ENCODE data around the gene PDGFRB. TPM values are rescaled to one million over a fixed set of nuclear protein-coding genes. Genes with fewer than 3 reads are reported as not detected.

The PDGFRB gene
- total and polyA plus RNA-seq, 2 experiments from 2014 or later = 4.2 to 5.3 TPM

GRCh38 chr5:150135557-150136304 lies 19.9 kb downstream of the PDGFRB start:
- H3K4me1 ChIP-seq (ENCODE audit: low read depth) = peaks cover 27% of the 10 kb centered on the region
- H3K9me3 ChIP-seq (ENCODE audit: low read depth) = no peaks in the 10 kb centered on the region
- no peak for DNase-seq (ENCODE audit: low read depth in 1 of 2, low spot score in 1 of 2)
- no peak overlapping the region for H3K4me3 ChIP-seq
- no peaks in the 10 kb centered on the region for H3K36me3 ChIP-seq
- TF ChIP-seq CTCF (IDR thresholded peaks at IDR 0.05; ENCODE audit: low read depth, low read length) = no peak
- H3K27ac ChIP-seq = no peak overlapping the region
- H3K27me3 ChIP-seq = no peaks in the 10 kb centered on the region

- no peak for TF ChIP-seq CTCF (IDR thresholded peaks at IDR 0.05; ENCODE audit: low read depth, low read length)
- H3K36me3 ChIP-seq = no peaks in the 10 kb centered on the region
- no peak for DNase-seq (ENCODE audit: low read depth in 1 of 2, low spot score in 1 of 2)
These were observed 21.5 kb downstream of the PDGFRB start for GRCh38 chr5:150134198-150134588.

GRCh38 chr5:150133581-150134197 lies 22.0 kb downstream of the PDGFRB start:
- Histone ChIP-seq H3K4me3 (no peak overlapping the region), H3K9me3 (ENCODE audit: low read depth) (no peaks in the 10 kb centered on the region), H3K27ac (no peak overlapping the region), H3K36me3 (no peaks in the 10 kb centered on the region), H3K27me3 (no peaks in the 10 kb centered on the region), H3K4me1 (ENCODE audit: low read depth) (peaks cover 19% of the 10 kb centered on the region)
- TF ChIP-seq CTCF (IDR thresholded peaks at IDR 0.05; ENCODE audit: low read depth, low read length) = no peak
- no peak for DNase-seq (ENCODE audit: low read depth in 1 of 2, low spot score in 1 of 2)

More at GRCh38 chr5:150134198-150134588, 21.5 kb downstream of the PDGFRB start:
- Histone ChIP-seq H3K9me3 (ENCODE audit: low read depth) (no peaks in the 10 kb centered on the region), H3K4me3 (no peak overlapping the region), H3K4me1 (ENCODE audit: low read depth) (peaks cover 24% of the 10 kb centered on the region), H3K27me3 (no peaks in the 10 kb centered on the region), H3K27ac (no peak overlapping the region)

- Histone ChIP-seq H3K4me1 (ENCODE audit: low read depth) (peaks cover 9% of the 10 kb centered on the region), H3K36me3 (no peaks in the 10 kb centered on the region), H3K27ac (no peak overlapping the region), H3K27me3 (no peaks in the 10 kb centered on the region), H3K4me3 (no peak overlapping the region), H3K9me3 (ENCODE audit: low read depth) (no peaks in the 10 kb centered on the region)
- DNase-seq (ENCODE audit: low read depth in 1 of 2, low spot score in 1 of 2) = no peak
- TF ChIP-seq CTCF (IDR thresholded peaks at IDR 0.05; ENCODE audit: low read depth, low read length) = no peak
These were observed 22.9 kb downstream of the PDGFRB start for GRCh38 chr5:150132740-150133139.

GRCh38 chr5:150131978-150132694 lies 23.5 kb downstream of the PDGFRB start:
- H3K4me1 ChIP-seq (ENCODE audit: low read depth) = peaks cover 3% of the 10 kb centered on the region
- no peaks in the 10 kb centered on the region for H3K9me3 ChIP-seq (ENCODE audit: low read depth)
- H3K4me3 ChIP-seq = no peak overlapping the region
- no peak for TF ChIP-seq CTCF (IDR thresholded peaks at IDR 0.05; ENCODE audit: low read depth, low read length)
- H3K36me3 ChIP-seq = no peaks in the 10 kb centered on the region
- no peak for DNase-seq (ENCODE audit: low read depth in 1 of 2, low spot score in 1 of 2)
- H3K27ac ChIP-seq = no peak overlapping the region
- H3K27me3 ChIP-seq = no peaks in the 10 kb centered on the region

Measured in cardiac muscle cell (in vitro differentiated cells and primary cell).